ENCODE results near the gene ASCL2.
A peak's percentile ranks its signal among the peaks of the same experiment; 100 is the strongest.

ASCL2 gene

DNA sequence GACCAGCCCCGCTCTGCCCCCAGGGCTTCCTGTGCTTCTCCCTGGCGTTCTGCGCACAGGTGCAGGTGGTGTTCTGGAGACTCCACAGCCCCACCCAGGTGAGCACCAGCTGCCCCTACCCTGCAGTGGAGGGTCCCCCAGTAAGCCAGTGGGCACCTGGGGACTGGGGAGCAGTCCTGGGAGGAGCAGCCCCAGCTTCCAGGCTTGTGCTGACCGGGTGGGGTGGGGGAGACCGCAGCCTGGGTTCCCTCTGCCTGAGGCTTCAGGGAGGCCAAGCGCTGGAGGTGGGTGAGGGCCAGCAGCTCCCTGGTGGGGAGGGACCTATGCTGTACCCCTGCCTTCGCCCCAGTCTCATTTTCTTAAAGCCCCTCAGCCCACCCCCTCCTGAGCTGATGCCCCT lies 38.3 kb upstream of the ASCL2 start:
- no peak for DNase-seq

DNA sequence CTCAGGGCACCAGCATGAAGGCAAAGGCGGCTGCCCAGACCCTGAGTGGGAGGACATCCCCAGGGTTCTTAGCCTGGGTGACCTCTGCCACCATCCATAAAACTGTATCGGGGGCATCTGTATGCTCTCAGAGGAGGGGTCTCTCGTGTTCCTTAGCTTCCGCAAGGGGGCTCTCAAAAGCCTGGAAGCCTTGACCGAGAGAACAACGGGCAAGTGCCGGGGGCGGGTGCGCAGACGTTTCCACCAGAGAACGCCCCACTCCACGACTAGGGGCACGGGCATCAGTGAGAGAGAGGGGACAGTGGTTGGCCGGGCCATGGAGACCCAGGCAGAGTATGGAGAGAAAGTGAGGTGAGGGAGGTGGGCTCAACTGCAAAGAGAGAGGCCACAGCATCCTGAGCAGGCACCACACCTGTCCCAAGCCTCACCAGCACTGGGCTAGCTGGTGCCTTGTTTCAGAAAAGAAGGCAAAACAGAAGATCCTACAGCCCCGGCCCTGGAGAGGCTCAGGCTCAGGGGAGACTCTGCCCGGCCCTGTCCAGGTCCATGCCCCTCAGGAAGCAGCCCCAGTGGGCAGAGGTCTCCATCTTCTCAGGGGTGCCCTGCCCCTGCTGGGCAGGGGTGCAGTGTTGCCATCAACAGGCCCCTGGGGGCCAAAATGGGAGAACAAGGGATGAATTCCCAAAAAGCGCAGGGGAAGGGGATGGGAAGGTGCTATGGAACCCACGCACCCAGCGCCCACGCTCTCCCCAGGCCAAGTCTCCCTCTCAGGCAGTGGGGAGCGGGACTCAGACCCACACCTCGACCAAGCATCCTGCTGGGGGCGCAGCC lies 37.3 kb upstream of the ASCL2 start:
- no peak for DNase-seq

DNA sequence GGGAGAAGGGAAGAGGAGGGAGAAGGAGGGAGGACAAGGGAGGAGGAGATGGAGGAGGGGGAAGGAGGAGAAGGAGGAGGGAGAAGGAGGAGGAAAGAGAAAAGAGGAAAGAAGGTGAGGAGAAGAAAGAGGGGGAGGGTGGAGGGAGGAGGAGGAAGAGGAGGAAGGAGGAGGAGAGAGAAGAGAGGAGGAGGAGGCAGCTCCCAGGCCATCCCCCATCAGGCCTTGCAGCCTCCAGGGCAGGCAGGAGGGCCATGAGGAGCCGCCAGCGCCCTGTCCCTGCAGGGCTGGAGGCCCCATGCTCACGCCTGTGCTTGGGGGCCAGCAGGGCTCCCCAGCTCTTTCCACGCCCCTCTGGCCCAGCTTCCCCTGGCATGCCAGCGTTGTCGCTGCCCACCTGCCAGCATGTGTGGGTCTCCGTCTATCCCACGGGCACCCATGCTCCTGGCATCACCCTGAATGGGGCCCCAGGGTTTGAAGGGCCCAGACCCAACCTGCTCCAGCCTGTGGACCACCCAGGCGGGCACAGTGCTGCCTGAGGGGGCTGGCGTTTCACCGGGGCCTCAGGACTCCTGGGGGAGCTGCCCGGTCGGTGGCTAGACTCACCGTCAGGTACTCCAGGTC lies 36.6 kb upstream of the ASCL2 start:
- DNase-seq: no peak

- no peak for DNase-seq
Observed at GRCh38 chr11:2306452-2306823, 36.0 kb upstream of the ASCL2 start.

GRCh38 chr11:2305788-2306451 lies 35.5 kb upstream of the ASCL2 start:
- DNase-seq: no peak

- DNase-seq: peak; percentile 71
Observed at GRCh38 chr11:2305140-2305778, 34.9 kb upstream of the ASCL2 start.

DNA sequence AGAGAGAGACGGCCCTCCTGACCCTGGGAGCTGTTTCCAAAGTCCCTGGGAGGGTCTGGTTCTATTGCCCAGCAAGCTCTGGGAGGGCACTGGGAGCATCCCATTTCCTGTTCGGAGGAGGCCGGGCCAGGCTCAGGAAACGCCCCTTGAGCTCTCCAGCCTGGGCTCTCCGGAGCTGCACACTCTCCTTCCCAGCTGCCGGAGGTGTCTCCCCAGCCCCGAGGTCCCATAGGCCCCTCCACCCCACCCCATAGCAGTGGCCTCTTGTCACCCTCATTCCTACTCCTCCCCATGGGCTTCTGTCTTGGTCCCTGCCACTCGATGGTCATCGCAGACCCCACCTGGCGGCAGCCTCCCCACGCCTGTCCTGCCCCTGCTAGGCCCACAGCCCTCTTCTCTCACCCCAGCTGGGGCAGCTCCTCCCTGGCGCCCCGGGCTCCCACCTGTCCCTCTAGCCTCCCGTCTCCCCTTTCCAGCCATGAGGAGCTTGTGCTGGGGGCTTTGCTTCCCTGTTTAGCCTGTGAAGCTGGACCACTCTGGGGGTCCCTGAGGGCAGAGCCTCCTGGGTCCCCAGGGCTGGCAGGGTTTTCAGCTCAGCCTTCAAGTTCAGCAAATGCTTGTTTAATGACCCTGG lies 34.2 kb upstream of the ASCL2 start:
- DNase-seq: no peak

DNA sequence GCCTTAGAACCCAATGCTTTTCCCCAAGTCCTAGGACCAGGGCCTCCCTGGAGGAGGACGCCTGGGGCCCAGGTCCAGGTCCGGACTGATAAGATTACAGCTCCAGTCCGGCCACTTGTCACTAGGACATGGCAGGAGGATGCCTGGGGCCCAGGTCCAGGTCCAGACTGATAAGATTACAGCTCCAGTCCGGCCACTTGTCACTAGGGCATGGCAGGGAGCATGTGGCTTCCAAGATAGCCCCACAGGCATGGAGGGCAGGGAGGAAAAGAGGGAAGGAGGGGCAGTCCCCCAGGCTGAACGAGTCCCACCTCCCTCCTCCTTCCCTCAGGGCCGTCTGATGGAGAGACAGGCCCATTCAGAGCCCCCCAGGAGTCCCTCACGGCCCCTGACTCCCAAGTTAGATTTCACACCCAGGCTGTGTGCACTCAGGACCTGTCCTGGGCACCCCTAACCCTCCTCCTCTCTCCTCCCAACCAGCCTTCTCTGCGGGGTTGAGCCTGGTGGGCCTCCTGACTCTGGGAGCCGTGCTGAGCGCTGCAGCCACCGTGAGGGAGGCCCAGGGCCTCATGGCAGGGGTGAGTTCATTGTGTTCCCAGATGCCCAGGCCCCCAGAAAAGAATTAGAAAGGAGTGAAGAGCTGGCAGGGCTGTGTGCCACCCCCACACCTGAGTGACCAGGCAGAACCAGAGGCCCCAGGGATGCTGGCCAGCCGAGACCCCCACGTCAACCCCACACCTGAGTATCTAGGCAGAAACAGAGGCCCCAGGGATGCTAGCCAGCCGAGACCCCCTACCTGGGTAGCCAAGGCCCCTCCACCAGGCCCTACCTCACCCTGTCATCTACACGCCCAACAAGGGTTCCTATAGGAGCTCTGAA lies 33.5 kb upstream of the ASCL2 start:
- no peak for DNase-seq

- DNase-seq: no peak
Observed at GRCh38 chr11:2302896-2303626, 32.7 kb upstream of the ASCL2 start.

GRCh38 chr11:2302306-2302895 lies 32.0 kb upstream of the ASCL2 start:
- DNase-seq: no peak

DNA sequence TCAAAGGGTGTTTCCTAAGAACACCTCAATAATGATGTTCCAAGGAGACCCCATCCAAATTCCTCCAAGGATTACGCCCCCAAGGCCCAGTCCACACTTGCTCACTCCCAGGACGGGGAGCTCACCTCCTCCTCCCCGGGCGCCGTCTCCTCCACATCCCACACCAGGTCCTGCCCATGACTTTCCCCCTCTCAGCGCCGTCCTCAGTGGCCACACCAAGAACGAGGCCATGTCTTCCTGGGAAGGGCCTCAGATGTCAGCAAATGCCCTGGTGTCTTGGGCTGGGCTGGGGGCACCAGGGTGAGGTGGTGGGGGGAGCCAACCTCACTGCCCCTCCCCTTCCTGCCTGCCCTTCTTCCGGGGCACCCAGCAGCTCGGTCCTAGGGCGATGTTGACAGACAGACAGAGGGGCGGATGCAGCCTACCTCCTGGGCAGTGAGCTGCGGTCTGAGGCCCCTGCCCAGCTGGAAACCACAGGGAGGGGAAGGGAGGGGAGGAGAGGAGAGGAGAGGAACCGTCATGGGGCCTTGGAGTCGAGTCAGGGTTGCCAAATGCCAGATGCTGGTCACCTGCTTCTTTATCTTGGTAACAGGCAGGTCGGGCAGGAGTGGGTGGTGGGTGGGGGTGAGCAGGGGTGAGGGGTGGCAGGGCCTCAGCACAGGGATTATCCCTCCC lies 31.4 kb upstream of the ASCL2 start, which contains the start of the genes C11orf21 and TSPAN32:
TSS of gene C11orf21 (minus strand) at position 288 of the 675 bp plus-strand sequence. CDS start at position 178, 110 bp downstream.
TSS of gene TSPAN32 (plus strand) at position 383 of the 675 bp plus-strand sequence. CDS start at position 520, 137 bp downstream.
- peak; percentile 54 for DNase-seq

- DNase-seq: no peak
Observed at GRCh38 chr11:2300936-2301630, 30.7 kb upstream of the ASCL2 start.

GRCh38 chr11:2300290-2300935 lies 30.0 kb upstream of the ASCL2 start:
- no peak for DNase-seq

GRCh38 chr11:2299773-2300172 lies 29.4 kb upstream of the ASCL2 start:
- DNase-seq: no peak

DNA sequence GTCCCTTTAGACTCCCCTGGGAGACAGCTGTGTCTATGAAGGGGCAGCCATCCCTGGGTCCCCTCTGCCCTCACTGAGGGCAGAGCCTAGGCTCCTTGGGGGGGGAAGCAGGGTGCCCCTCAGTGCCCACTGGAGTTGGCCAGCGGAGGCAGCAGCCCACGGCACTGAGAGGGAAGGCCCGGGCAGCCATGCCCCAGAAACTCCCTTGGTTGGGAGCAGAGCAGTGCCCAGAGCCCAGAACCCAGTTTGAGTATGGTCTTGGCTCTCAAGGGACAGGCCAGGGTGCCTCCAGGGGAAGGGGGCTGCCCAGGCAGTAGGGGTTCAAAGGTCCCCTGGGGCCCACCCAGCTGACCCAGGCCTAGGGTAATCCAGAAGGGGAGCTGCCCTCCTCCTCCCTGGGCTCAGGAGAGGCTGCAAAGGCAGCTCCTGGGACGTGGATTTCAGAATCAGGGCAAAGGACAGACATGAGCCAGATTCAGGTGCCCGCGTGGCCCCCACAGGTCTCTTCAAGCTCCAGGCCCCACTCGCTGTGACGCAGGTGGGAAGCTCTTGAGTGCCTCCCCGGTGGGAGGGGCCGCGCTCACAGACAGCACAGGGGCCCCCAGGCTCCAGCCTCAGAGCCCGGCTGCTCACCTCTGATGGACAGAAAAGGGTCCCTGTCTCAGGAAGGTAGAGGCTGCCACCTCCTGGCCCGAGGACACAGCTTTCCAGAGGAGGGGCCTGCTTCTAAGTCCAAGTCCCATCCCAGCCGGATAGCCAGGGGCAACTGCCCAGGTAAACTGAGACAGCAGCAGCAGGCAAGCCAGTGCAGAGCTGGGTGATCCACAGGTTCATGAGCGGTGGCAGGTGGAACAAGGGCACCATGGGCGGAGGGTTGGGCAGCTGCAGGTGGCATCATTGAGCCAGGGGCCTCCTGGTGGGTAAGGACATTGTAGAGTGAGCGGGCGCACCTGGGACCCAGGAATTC lies 28.7 kb upstream of the ASCL2 start:
- no peak for DNase-seq

DNA sequence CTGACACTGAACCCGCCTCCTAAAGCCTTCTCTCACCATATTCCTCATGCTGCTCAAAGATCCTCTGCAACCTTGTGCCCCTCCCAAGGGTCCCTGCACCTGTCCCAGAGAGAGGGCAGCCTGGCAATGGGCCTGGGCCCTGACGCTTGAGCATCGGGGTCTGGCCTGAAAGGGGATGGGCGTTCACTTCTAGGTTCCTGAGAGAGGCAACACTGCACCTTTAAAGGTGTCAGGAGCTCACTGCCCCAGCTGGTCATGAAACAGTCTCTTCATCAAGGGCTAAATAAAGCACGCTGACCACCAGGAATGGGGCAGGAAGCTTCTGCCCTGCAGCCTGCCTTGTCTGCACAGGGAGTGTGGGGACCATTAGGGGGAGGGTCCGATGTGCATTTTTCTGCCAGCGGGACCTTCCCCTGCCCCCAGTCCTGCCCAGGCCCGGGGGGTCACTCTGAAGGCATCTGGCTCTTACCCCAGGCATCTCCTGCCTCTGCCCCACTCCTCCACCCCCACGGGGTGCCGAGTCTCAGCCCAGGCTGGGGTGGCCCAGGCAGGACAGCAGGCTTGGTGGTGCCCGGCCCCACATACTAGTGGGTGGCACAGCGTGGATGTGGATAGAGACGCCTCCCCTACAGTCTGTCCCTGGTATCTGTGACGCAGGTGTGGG lies 27.9 kb upstream of the ASCL2 start:
- DNase-seq: no peak

DNA sequence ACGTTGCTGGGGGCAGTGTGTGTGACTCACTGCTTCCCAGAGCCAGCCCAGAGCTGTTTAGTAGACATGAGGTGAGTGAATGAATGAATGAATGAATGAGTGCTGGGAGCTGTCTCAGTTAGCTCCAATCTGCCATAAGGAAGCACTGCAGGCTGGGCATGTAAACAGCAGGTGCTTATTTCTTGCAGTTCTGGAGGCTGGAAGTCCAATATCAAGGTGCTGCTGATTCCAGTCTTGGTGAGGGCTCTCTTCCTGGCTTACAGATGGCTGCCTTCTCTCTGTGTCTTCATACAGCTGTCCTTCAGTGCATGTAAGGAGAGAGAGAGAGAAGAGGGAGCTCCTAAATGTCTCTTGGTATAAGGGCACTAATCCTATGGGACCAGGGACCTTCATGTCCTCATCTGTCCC lies 27.2 kb upstream of the ASCL2 start:
- DNase-seq: no peak

All from activated effector memory CD4-positive, alpha-beta T cell treated with Interleukin-2 at 50 U/mL for 16 hours (primary cell).